Panc1 (cell line): Measurements from ENCODE around the gene SEMA6A. TPM values are rescaled to one million over a fixed set of nuclear protein-coding genes. Genes with fewer than 3 reads are reported as not detected.
A peak's percentile ranks its signal among the peaks of the same experiment; 100 is the strongest.

ENCODE experiments used
- ATAC-seq: fragments of 200-7000 bp; cut with Tn5 transposase; 2 replicates; pipeline ENCODE4 v1.9.1; 2020; ENCODE audit warnings: mild to moderate bottlenecking, moderate library complexity
- BruUV-seq: library from RNA; stranded (reverse); fragments of 400-500 nt; replicated peaks from 2 replicates; lab custom pipeline; 2021; lab: Mats Ljungman, UMichigan
- CTCF ChIA-PET: fragments of 300-600 bp; sonication (Branson Sonifier 250); formaldehyde crosslinking; loops from one replicate; lab custom pipeline; 2022; ENCODE audit warnings: antibody characterized with exemption; lab: Charles Lee
- POLR2A ChIA-PET: fragments of 300-600 bp; sonication (Branson Sonifier 250); formaldehyde crosslinking; loops from one replicate; lab custom pipeline; 2022; ENCODE audit warnings: antibody characterized with exemption; lab: Charles Lee
- DNase-seq: peaks from one replicate; pipeline ENCODE4 v3.0.0-alpha.2; 2010; ENCODE audit warnings: low read depth, low spot score
- H3K27ac ChIP-seq: 2 replicates; pipeline ENCODE4 v1.5.1; 2011; ENCODE audit warnings: mild to moderate bottlenecking, low read length, inconsistent platforms
- H3K27me3 ChIP-seq: fragments of 200-500 bp; sonication (Bioruptor generic); 2 replicates; pipeline ENCODE4 v1.6.0; 2014; ENCODE audit warnings: low read length, inconsistent platforms; ENCODE audit not compliant: control insufficient read depth, insufficient read depth
- H3K36me3 ChIP-seq: fragments of 200-500 bp; sonication (Bioruptor generic); 2 replicates; pipeline ENCODE4 v1.5.1; 2014; ENCODE audit warnings: inconsistent platforms, mild to moderate bottlenecking, low read length, moderate library complexity; ENCODE audit not compliant: control insufficient read depth, insufficient read depth
- H3K4me1 ChIP-seq: 2 replicates; pipeline ENCODE4 v1.5.1; 2011; ENCODE audit warnings: inconsistent platforms, mild to moderate bottlenecking, low read length, moderate library complexity; ENCODE audit not compliant: control insufficient read depth, insufficient read depth
- H3K4me3 ChIP-seq, 2 experiments: 2 replicates each; pipeline ENCODE4 v1.5.1; 2011 to 2012; ENCODE audit warnings: low read depth in 2 of 2, low read length in 2 of 2, mild to moderate bottlenecking in 2 of 2, inconsistent platforms in 1 of 2, moderate library complexity in 1 of 2
- H3K9me3 ChIP-seq: fragments of 200-500 bp; sonication (Bioruptor generic); 2 replicates; pipeline ENCODE4 v1.5.1; 2014; ENCODE audit warnings: low read depth, mild to moderate bottlenecking, inconsistent platforms, low read length, moderate library complexity; ENCODE audit not compliant: control insufficient read depth, insufficient read depth
- CTCF ChIP-seq: fragments of 450-650 bp; IDR thresholded peaks from 2 replicates; pipeline ENCODE4 v1.5.1; 2017; ENCODE audit warnings: mild to moderate bottlenecking
- POLR2AphosphoS5 ChIP-seq: IDR thresholded peaks from 2 replicates; pipeline ENCODE4 v1.6.1; 2012; ENCODE audit warnings: mild to moderate bottlenecking, low read depth, low read length, moderate library complexity
- REST ChIP-seq, 2 experiments: IDR thresholded peaks; 2 replicates each; pipeline ENCODE4 v1.6.1; 2011 to 2012; ENCODE audit warnings: low read depth in 2 of 2, control low read depth in 1 of 2, low read length in 1 of 2, mild to moderate bottlenecking in 1 of 2, moderate library complexity in 1 of 2; ENCODE audit not compliant: insufficient read depth in 1 of 2
- SIN3A ChIP-seq: IDR thresholded peaks from 2 replicates; pipeline ENCODE4 v1.6.1; 2012; ENCODE audit warnings: low read depth, mild to moderate bottlenecking, low read length, moderate library complexity, borderline replicate concordance; ENCODE audit not compliant: insufficient read depth
- TCF7L2 ChIP-seq: IDR thresholded peaks from 2 replicates; pipeline ENCODE4 v1.6.1; 2011; ENCODE audit warnings: mild to moderate bottlenecking, low read depth, low read length, inconsistent platforms
- in situ Hi-C: cut with HindIII; loops from 2 replicates; pipeline ENCODE4 v1.10.0; 2016; ENCODE audit warnings: low sequenced_read_pairs, low pct_unique_long_range_greater_than_20kb
- intact Hi-C: fragments of 100-400 bp; cut with micrococcal nuclease; formaldehyde crosslinking; loops from one replicate; pipeline ENCODE4 v1.10.0; 2022; ENCODE audit not compliant: unreplicated experiment
- total RNA-seq: library from RNA; stranded (reverse); gene quantifications from one replicate; pipeline ENCODE4 v1.2.1, GENCODE V29; 2021; ENCODE audit not compliant: unreplicated experiment

Gene SEMA6A
- total RNA-seq, 1 experiment from 2014 or later: 0.54 TPM

GRCh38 chr5:116571568-116572349 lies 2.9 kb downstream of the SEMA6A start:
- no peaks in the 10 kb centered on the region for H3K9me3 ChIP-seq
- no peaks in the 10 kb centered on the region for H3K36me3 ChIP-seq
- ChIA-PET POLR2A (no interaction called here), CTCF (no interaction called here)
- intact Hi-C loops: no loop called here
- in situ Hi-C loops: no loop called here
- BruUV-seq: no TSS peak
- TF ChIP-seq CTCF (peak; percentile 10; the same call in 1 of the 2 replicates), POLR2AphosphoS5 (no peak)
- peaks cover 54% of the 10 kb centered on the region for H3K27me3 ChIP-seq
- peak overlapping the region in 1 of 2 experiments; percentile 60; a peak in 3 of 4 replicates for H3K4me3 ChIP-seq
- peaks cover 23% of the 10 kb centered on the region for H3K4me1 ChIP-seq
- no peak for DNase-seq
- ATAC-seq: no peak
- H3K27ac ChIP-seq: no peak overlapping the region

- H3K4me3 ChIP-seq: no peak overlapping the region
- peaks cover 48% of the 10 kb centered on the region for H3K27me3 ChIP-seq
- H3K4me1 ChIP-seq: peaks cover 13% of the 10 kb centered on the region
- no peaks in the 10 kb centered on the region for H3K36me3 ChIP-seq
- in situ Hi-C loops: no loop called here
- no peaks in the 10 kb centered on the region for H3K9me3 ChIP-seq
- ATAC-seq (no peak), DNase-seq (no peak)
- TF ChIP-seq REST (IDR thresholded peaks at IDR 0.05; ENCODE audit: insufficient read depth in 1 of 2, low read depth in 2 of 2, low read length in 1 of 2) (no peak), CTCF (no peak), SIN3A (no peak), POLR2AphosphoS5 (no peak), TCF7L2 (no peak)
- ChIA-PET CTCF (no interaction called here), POLR2A (no interaction called here)
- intact Hi-C loops: loop anchor here (10.0 kb wide), 1 partner anchor 435 kb away; no protein-coding TSS in a partner anchor
- no TSS peak for BruUV-seq
- no peak overlapping the region for H3K27ac ChIP-seq
These were observed 4.6 kb downstream of the SEMA6A start for GRCh38 chr5:116569999-116570398.
